ENCODE data around the gene LHX3. TPM values are rescaled to one million over a fixed set of nuclear protein-coding genes. Genes with fewer than 3 reads are reported as not detected.

Gene LHX3
- total and polyA plus RNA-seq, 4 experiments from 2014 or later = not detected

- POLR2A ChIA-PET (ENCODE audit: partially characterized antibody) = no interaction called here
- Mint-ChIP-seq H3K27me3 (peaks cover 2 to 5% of the 10 kb centered on the region in 2 donors), H3K4me1 (no peaks in the 10 kb centered on the region), H3K27ac (no peak overlapping the region), H3K9me3 (no peaks in the 10 kb centered on the region), H3K4me3 (no peak overlapping the region), H3K36me3 (no peaks in the 10 kb centered on the region)
- Histone ChIP-seq H3K27me3 (ENCODE audit: insufficient read depth, low read length) (no peaks in the 10 kb centered on the region), H3K9me3 (ENCODE audit: control insufficient read depth in 1 of 2, low read length in 2 of 2) (no peaks in the 10 kb centered on the region), H3K36me3 (ENCODE audit: insufficient read depth, low read length) (no peaks in the 10 kb centered on the region), H3K4me1 (ENCODE audit: insufficient read depth, low read length) (no peaks in the 10 kb centered on the region), H3K4me3 (ENCODE audit: low read length in 2 of 2) (no peak overlapping the region), H3K27ac (ENCODE audit: low read depth, low read length) (no peak overlapping the region)
- CTCF ChIA-PET (ENCODE audit: partially characterized antibody) = no interaction called here
- no peak for DNase-seq
- intact Hi-C loops (cut with micrococcal nuclease) = no loop called here
These were observed 26.7 kb downstream of the LHX3 start for GRCh38 chr9:136178061-136178772.

DNA sequence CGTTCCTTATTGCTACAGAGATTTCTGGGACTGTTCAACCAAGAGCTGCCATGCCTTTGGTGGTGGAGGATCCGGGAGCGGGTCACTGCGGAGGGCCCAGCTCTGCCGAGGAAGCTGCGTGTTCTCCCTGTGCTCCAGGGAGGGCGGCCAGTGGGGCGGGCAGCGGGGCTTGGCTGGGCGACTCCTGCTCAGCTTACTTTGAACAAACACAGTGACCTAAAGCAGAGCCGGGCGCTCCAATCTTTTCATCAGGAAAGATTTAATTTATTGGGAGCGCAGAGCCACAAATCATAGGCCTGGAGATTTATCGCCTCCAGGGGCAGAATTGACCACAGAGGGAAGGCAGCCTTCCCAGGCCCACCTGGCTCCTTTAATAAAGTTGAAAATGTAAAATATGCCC lies 27.7 kb downstream of the LHX3 start:
- no peak overlapping the region for H3K27ac Mint-ChIP-seq
- H3K9me3 ChIP-seq (ENCODE audit: control insufficient read depth in 1 of 2, low read length in 2 of 2) = no peaks in the 10 kb centered on the region
- no peaks in the 10 kb centered on the region for H3K36me3 Mint-ChIP-seq
- no peak overlapping the region for H3K4me3 ChIP-seq (ENCODE audit: low read length in 2 of 2)
- no peaks in the 10 kb centered on the region for H3K27me3 ChIP-seq (ENCODE audit: insufficient read depth, low read length)
- CTCF ChIA-PET (ENCODE audit: partially characterized antibody) = no interaction called here
- H3K27me3 Mint-ChIP-seq = peaks cover 2% of the 10 kb centered on the region in 2 donors
- no peak overlapping the region for H3K27ac ChIP-seq (ENCODE audit: low read depth, low read length)
- intact Hi-C loops (cut with micrococcal nuclease) = no loop called here
- no peaks in the 10 kb centered on the region for H3K36me3 ChIP-seq (ENCODE audit: insufficient read depth, low read length)
- H3K4me1 Mint-ChIP-seq = no peaks in the 10 kb centered on the region
- no peak for DNase-seq
- H3K9me3 Mint-ChIP-seq = no peaks in the 10 kb centered on the region
- POLR2A ChIA-PET (ENCODE audit: partially characterized antibody) = no interaction called here
- H3K4me1 ChIP-seq (ENCODE audit: insufficient read depth, low read length) = no peaks in the 10 kb centered on the region
- no peak overlapping the region for H3K4me3 Mint-ChIP-seq

DNA sequence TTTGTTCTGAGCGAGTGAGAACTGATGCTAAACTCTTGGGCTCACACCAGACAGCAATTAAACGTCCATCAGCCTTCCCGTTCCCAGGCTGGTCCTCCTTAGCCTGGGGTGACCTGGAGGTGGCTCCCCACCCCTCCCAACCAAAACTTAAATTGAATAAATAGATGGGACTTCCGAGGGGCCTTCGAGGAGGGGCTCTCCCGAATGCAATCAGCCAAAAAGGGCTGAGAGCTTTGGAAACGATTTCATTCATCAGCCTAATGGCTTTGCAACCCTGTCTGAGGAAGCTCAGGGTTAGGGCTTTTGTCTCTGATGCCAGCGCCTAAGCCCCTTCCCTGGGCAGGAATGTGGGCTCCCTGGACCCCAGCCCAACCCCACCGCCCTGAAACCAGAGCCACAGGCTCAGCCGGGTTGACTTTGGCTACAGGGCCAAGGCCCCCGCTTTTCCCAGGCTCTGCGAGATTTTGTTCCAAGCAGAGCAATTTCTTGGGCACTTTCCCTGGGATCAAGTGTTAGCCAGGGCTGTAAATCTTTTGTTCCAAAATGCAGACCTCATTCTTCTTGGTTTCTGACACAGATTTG lies 29.2 kb downstream of the LHX3 start:
- no peaks in the 10 kb centered on the region for H3K36me3 Mint-ChIP-seq
- no peak overlapping the region for H3K27ac ChIP-seq (ENCODE audit: low read depth, low read length)
- H3K4me1 Mint-ChIP-seq = no peaks in the 10 kb centered on the region
- no peaks in the 10 kb centered on the region for H3K36me3 ChIP-seq (ENCODE audit: insufficient read depth, low read length)
- no peak overlapping the region for H3K27ac Mint-ChIP-seq
- CTCF ChIA-PET (ENCODE audit: partially characterized antibody) = no interaction called here
- POLR2A ChIA-PET (ENCODE audit: partially characterized antibody) = no interaction called here
- DNase-seq = no peak
- peaks cover 2 to 8% of the 10 kb centered on the region in 2 donors for H3K27me3 Mint-ChIP-seq
- no peak overlapping the region for H3K4me3 ChIP-seq (ENCODE audit: low read length in 2 of 2)
- H3K9me3 Mint-ChIP-seq = no peaks in the 10 kb centered on the region
- H3K9me3 ChIP-seq (ENCODE audit: control insufficient read depth in 1 of 2, low read length in 2 of 2) = no peaks in the 10 kb centered on the region
- no peak overlapping the region for H3K4me3 Mint-ChIP-seq
- intact Hi-C loops (cut with micrococcal nuclease) = no loop called here
- no peaks in the 10 kb centered on the region for H3K27me3 ChIP-seq (ENCODE audit: insufficient read depth, low read length)
- H3K4me1 ChIP-seq (ENCODE audit: insufficient read depth, low read length) = no peaks in the 10 kb centered on the region

DNA sequence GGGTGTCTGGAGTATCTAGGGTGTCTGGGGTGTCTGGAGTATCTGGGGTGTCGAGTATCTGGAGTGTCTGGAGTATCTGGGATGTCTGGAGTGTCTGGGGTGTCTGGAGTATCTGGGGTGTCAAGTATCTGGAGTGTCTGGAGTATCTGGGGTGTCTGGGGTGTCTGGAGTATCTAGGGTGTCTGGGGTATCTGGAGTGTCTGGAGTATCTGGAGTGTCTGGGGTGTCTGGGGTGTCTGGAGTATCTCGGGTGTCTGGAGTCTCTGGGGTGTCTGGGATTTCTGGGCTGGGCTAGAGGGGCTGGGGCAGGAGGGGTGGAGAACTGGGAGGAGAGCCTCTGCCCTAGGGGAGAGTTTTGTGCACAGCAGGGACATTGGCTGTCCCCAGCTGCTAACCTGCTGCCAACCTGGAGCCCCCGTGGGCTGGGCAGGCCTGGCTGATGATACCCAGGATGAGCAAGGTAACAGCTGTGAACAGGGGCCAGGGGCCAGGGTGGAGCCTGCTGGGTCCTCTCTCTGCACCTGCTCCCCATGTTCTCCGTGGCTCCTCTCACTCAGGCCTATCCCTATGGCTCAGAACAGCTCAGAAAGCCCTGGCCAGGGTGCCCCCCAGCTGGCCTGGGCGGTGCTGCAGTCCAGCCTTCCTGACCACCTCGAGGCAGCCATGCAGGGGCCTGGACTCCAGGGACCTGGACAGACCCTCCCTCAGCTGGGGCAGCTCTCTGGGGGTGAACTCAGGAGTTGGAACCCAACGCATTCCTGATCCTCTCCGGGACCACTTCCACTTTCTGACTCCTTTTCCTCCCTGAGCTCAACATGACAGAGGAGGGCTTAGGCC lies 29.9 kb downstream of the LHX3 start:
- no peaks in the 10 kb centered on the region for H3K36me3 ChIP-seq (ENCODE audit: insufficient read depth, low read length)
- no peaks in the 10 kb centered on the region for H3K9me3 Mint-ChIP-seq
- no peak overlapping the region for H3K27ac ChIP-seq (ENCODE audit: low read depth, low read length)
- H3K27ac Mint-ChIP-seq = no peak overlapping the region
- H3K9me3 ChIP-seq (ENCODE audit: control insufficient read depth in 1 of 2, low read length in 2 of 2) = no peaks in the 10 kb centered on the region
- H3K4me3 ChIP-seq (ENCODE audit: low read length in 2 of 2) = no peak overlapping the region
- H3K4me1 ChIP-seq (ENCODE audit: insufficient read depth, low read length) = no peaks in the 10 kb centered on the region
- H3K4me1 Mint-ChIP-seq = no peaks in the 10 kb centered on the region
- no peak overlapping the region for H3K4me3 Mint-ChIP-seq
- H3K36me3 Mint-ChIP-seq = no peaks in the 10 kb centered on the region
- no peak for DNase-seq
- POLR2A ChIA-PET (ENCODE audit: partially characterized antibody) = no interaction called here
- intact Hi-C loops (cut with micrococcal nuclease) = no loop called here
- no peaks in the 10 kb centered on the region for H3K27me3 ChIP-seq (ENCODE audit: insufficient read depth, low read length)
- CTCF ChIA-PET (ENCODE audit: partially characterized antibody) = no interaction called here
- peaks cover 0 to 11% of the 10 kb centered on the region in 2 donors for H3K27me3 Mint-ChIP-seq

- Histone ChIP-seq H3K4me3 (ENCODE audit: low read length in 2 of 2) (no peak overlapping the region), H3K9me3 (ENCODE audit: control insufficient read depth in 1 of 2, low read length in 2 of 2) (no peaks in the 10 kb centered on the region), H3K27me3 (ENCODE audit: insufficient read depth, low read length) (no peaks in the 10 kb centered on the region), H3K4me1 (ENCODE audit: insufficient read depth, low read length) (no peaks in the 10 kb centered on the region), H3K36me3 (ENCODE audit: insufficient read depth, low read length) (no peaks in the 10 kb centered on the region), H3K27ac (ENCODE audit: low read depth, low read length) (no peak overlapping the region)
- Mint-ChIP-seq H3K27ac (no peak overlapping the region), H3K9me3 (no peaks in the 10 kb centered on the region), H3K4me3 (no peak overlapping the region), H3K36me3 (no peaks in the 10 kb centered on the region), H3K4me1 (no peaks in the 10 kb centered on the region), H3K27me3 (peaks cover 2 to 11% of the 10 kb centered on the region in 2 donors)
- ChIA-PET POLR2A (ENCODE audit: partially characterized antibody) (no interaction called here), CTCF (ENCODE audit: partially characterized antibody) (no interaction called here)
- intact Hi-C loops (cut with micrococcal nuclease) = no loop called here
- no peak for DNase-seq
These were observed 31.2 kb downstream of the LHX3 start for GRCh38 chr9:136173648-136174290.

GRCh38 chr9:136172412-136173079 lies 32.4 kb downstream of the LHX3 start:
- Mint-ChIP-seq H3K27ac (no peak overlapping the region), H3K27me3 (peaks cover 2 to 19% of the 10 kb centered on the region in 2 donors), H3K4me3 (no peak overlapping the region), H3K9me3 (no peaks in the 10 kb centered on the region), H3K4me1 (no peaks in the 10 kb centered on the region), H3K36me3 (no peaks in the 10 kb centered on the region)
- ChIA-PET CTCF (ENCODE audit: partially characterized antibody) (interaction anchor here (1.0 kb wide), 1 partner anchor 112 kb away, joined by 3 read pairs; no protein-coding TSS in a partner anchor), POLR2A (ENCODE audit: partially characterized antibody) (no interaction called here)
- no peak for DNase-seq
- Histone ChIP-seq H3K9me3 (ENCODE audit: control insufficient read depth in 1 of 2, low read length in 2 of 2) (no peaks in the 10 kb centered on the region), H3K4me1 (ENCODE audit: insufficient read depth, low read length) (no peaks in the 10 kb centered on the region), H3K4me3 (ENCODE audit: low read length in 2 of 2) (no peak overlapping the region), H3K27ac (ENCODE audit: low read depth, low read length) (no peak overlapping the region), H3K27me3 (ENCODE audit: insufficient read depth, low read length) (no peaks in the 10 kb centered on the region), H3K36me3 (ENCODE audit: insufficient read depth, low read length) (no peaks in the 10 kb centered on the region)
- intact Hi-C loops (cut with micrococcal nuclease) = no loop called here

All from CD4-positive, alpha-beta memory T cell (primary cell).